ENCODE measurements around the gene C1QL1. TPM values are rescaled to one million over a fixed set of nuclear protein-coding genes. Genes with fewer than 3 reads are reported as not detected.

Gene C1QL1
- total RNA-seq, 1 experiment from 2014 or later, result 1.3 TPM

DNA sequence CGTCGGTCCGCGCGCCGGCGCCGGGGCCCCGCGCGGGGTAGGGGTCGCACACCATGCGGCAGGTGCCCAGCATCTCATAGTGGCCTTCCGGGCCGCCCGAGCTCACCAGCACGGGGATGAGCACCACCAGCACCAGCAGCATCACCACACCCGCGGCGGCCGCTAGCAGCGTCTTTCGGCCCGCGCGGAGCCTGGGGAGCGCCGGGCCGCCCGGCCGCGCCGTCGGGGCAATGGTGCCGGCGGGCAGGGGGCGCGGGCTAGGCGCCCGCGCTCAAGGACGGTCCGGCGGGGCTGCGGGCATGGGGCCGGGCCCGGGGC lies 237 bp downstream of the C1QL1 start:
- Histone ChIP-seq H4K20me1 (ENCODE audit: insufficient read depth) (no peaks in the 10 kb centered on the region), H3K4me1 (replicated peaks; ENCODE audit: insufficient read depth) (no peaks in the 10 kb centered on the region), H3K9me3 (ENCODE audit: insufficient read depth, low read depth) (no peaks in the 10 kb centered on the region), H2AFZ (no peak overlapping the region), H3K27ac (no peak overlapping the region), H3K4me2 (no peak overlapping the region), H3K9me2 (ENCODE audit: insufficient read depth) (no peaks in the 10 kb centered on the region), H3F3A (ENCODE audit: insufficient read depth, low read depth) (peaks cover 4% of the 10 kb centered on the region; the same call in 1 of the 2 replicates), H3K27me3 (ENCODE audit: insufficient read depth, low read depth) (peaks cover 17% of the 10 kb centered on the region; the same call in 1 of the 2 replicates), H3K36me3 (ENCODE audit: low read depth) (no peaks in the 10 kb centered on the region), H3K79me2 (ENCODE audit: low read depth) (no peaks in the 10 kb centered on the region), H3K4me3 (no peak overlapping the region)
- ChIA-PET POLR2A (ENCODE audit: unreplicated experiment) (interaction anchor here (0.6 kb wide), 5 partner anchors 13 to 373 kb away, joined by 4 to 14 read pairs (median 14); no protein-coding TSS in a partner anchor), CTCF (interaction anchor here (0.6 to 0.7 kb wide), 2 partner anchors 47 to 78 kb away, joined by 3 to 4 read pairs; no protein-coding TSS in a partner anchor)
- intact Hi-C loops (cut with micrococcal nuclease; ENCODE audit: unreplicated experiment), result no loop called here
- no TSS peak for BruUV-seq (replicated peaks)
- no peak for DNase-seq
- TF ChIP-seq, protein P1, sequence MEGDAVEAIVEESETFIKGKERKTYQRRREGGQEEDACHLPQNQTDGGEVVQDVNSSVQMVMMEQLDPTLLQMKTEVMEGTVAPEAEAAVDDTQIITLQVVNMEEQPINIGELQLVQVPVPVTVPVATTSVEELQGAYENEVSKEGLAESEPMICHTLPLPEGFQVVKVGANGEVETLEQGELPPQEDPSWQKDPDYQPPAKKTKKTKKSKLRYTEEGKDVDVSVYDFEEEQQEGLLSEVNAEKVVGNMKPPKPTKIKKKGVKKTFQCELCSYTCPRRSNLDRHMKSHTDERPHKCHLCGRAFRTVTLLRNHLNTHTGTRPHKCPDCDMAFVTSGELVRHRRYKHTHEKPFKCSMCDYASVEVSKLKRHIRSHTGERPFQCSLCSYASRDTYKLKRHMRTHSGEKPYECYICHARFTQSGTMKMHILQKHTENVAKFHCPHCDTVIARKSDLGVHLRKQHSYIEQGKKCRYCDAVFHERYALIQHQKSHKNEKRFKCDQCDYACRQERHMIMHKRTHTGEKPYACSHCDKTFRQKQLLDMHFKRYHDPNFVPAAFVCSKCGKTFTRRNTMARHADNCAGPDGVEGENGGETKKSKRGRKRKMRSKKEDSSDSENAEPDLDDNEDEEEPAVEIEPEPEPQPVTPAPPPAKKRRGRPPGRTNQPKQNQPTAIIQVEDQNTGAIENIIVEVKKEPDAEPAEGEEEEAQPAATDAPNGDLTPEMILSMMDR (conservative IDR thresholded peaks at IDR 0.05), result no peak

DNA sequence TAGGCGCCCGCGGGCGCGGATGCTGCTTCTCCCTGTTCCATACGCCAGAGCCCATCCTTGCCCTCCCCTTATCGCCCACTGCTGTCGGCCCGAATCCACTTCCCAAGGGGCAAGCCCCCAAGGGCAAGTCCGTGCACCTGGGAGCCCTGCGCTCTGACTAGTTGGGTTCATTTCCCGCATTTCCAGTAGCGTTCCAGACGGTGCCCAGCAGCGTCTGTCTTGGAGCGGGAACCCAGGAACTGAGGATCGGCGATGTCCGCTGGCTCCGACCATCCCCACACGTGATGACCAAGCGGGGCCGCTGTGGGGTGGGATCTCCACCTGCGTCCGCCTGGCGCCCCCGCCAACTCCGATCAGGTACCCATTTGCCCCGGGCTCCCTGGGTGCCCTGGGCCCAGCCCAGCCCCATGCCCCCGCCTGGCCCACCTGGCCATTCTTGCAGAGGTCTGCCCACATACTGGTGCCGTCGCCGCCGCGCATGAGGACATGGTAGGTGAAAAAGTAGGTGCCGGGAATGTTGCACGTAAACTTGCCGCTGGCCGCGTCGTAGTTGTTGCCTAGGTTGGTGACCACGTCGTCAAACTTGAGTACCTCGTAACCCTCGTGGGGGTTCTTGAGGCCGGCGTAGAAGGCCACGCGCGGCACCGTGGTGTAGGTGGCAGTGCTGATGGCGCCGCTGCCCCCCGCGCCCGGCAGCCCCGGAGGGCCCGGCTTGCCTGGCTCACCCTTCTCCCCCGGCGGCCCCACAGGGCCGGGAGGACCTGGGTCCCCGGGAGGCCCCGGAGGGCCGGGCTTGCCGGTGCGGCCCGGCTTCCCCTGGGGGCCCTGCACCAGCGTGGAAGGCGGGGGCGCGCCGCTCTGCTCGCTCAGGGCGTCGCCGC lies 837 bp downstream of the C1QL1 start:
- Histone ChIP-seq H2AFZ (no peak overlapping the region), H4K20me1 (ENCODE audit: insufficient read depth) (no peaks in the 10 kb centered on the region), H3F3A (ENCODE audit: insufficient read depth, low read depth) (peaks cover 4% of the 10 kb centered on the region; the same call in 1 of the 2 replicates), H3K9me2 (ENCODE audit: insufficient read depth) (no peaks in the 10 kb centered on the region), H3K9me3 (ENCODE audit: insufficient read depth, low read depth) (no peaks in the 10 kb centered on the region), H3K36me3 (ENCODE audit: low read depth) (no peaks in the 10 kb centered on the region), H3K4me3 (no peak overlapping the region), H3K27me3 (ENCODE audit: insufficient read depth, low read depth) (peaks cover 17% of the 10 kb centered on the region; the same call in 1 of the 2 replicates), H3K4me2 (no peak overlapping the region), H3K27ac (no peak overlapping the region), H3K4me1 (replicated peaks; ENCODE audit: insufficient read depth) (no peaks in the 10 kb centered on the region), H3K79me2 (ENCODE audit: low read depth) (no peaks in the 10 kb centered on the region)
- no TSS peak for BruUV-seq (replicated peaks)
- TF ChIP-seq, protein P1 (conservative IDR thresholded peaks at IDR 0.05), result no peak
- no peak for TF ChIP-seq EZH2 (IDR thresholded peaks at IDR 0.05; ENCODE audit: low read depth)
- ChIA-PET CTCF (interaction anchor here (0.6 kb wide), 1 partner anchor 166 kb away, joined by 21 read pairs; no protein-coding TSS in a partner anchor), POLR2A (ENCODE audit: unreplicated experiment) (no interaction called here)
- DNase-seq, result no peak
- intact Hi-C loops (cut with micrococcal nuclease; ENCODE audit: unreplicated experiment), result no loop called here

DNA sequence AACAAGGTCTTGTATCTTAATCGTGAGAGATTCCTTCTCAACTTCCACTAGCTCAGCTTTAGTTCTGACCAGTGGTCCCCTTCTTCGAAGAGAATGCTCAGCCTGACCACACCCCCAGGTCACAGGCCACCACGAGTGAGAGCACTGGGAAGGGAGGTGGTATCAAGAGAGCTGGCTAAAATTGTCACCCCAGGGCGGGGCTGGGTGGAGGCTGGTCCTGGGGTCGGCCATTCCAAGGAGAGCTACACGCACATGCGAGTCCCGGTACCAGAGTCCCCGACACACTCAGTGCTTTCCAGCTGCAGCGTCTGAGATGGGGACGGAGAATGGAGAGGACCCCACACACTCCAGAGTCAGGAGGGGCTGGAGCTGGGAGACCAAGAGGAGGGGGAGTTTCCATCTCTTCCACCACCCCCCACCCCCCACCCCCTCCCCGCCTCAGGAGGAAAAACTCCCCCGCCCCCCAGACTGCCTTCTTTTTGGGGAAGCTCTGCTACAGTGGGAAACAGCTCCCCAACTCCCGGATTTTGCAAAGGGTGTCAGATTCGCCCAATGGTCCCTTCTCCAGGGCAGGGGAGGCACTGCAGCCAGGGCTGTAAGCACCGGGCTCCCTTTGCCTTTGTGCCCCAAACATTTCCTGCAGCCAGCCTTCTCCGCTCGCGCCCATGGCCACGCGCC lies 1.6 kb downstream of the C1QL1 start:
- CTCF ChIA-PET, result interaction anchor here (0.6 kb wide), 1 partner anchor 167 kb away, joined by 21 read pairs; no protein-coding TSS in a partner anchor
- H4K20me1 ChIP-seq (ENCODE audit: insufficient read depth), result no peaks in the 10 kb centered on the region
- H3K9me2 ChIP-seq (ENCODE audit: insufficient read depth), result no peaks in the 10 kb centered on the region
- H3F3A ChIP-seq (ENCODE audit: insufficient read depth, low read depth), result peaks cover 4% of the 10 kb centered on the region; the same call in 1 of the 2 replicates
- intact Hi-C loops (cut with micrococcal nuclease; ENCODE audit: unreplicated experiment), result no loop called here
- TF ChIP-seq, protein P1 (conservative IDR thresholded peaks at IDR 0.05), result no peak
- TF ChIP-seq EZH2 (IDR thresholded peaks at IDR 0.05; ENCODE audit: low read depth), result no peak
- no peaks in the 10 kb centered on the region for H3K9me3 ChIP-seq (ENCODE audit: insufficient read depth, low read depth)
- H3K79me2 ChIP-seq (ENCODE audit: low read depth), result no peaks in the 10 kb centered on the region
- H3K27me3 ChIP-seq (ENCODE audit: insufficient read depth, low read depth), result peaks cover 17% of the 10 kb centered on the region; the same call in 1 of the 2 replicates
- H3K4me3 ChIP-seq, result no peak overlapping the region
- H2AFZ ChIP-seq, result no peak overlapping the region
- no peak overlapping the region for H3K27ac ChIP-seq
- no peaks in the 10 kb centered on the region for H3K4me1 ChIP-seq (replicated peaks; ENCODE audit: insufficient read depth)
- DNase-seq, result no peak
- H3K36me3 ChIP-seq (ENCODE audit: low read depth), result no peaks in the 10 kb centered on the region
- no TSS peak for BruUV-seq (replicated peaks)
- H3K4me2 ChIP-seq, result no peak overlapping the region
- POLR2A ChIA-PET (ENCODE audit: unreplicated experiment), result no interaction called here

Measured in PC-9 (cell line).